Right lobe of liver (tissue), 4 donors: ENCODE data around the gene FARS2.

ENCODE experiments used
- POLR2A ChIP-seq: fragments of 450-650 bp; IDR thresholded peaks from one replicate; pipeline ENCODE4 v1.6.1; 2017; ENCODE audit warnings: antibody characterized with exemption, mild to moderate bottlenecking
- TF ChIP-seq, protein P1 (sequence below), 4 donors: fragments of 200-600 bp in 3 of 4; fragments of 450-650 bp in 1 of 4; IDR thresholded peaks; one replicate each; pipeline versions ENCODE4 v1.5.1 to v1.8.0; 2016 to 2022; ENCODE audit warnings: antibody characterized with exemption in 4 of 4, mild to moderate bottlenecking in 2 of 4
- donor health status: DM: no; HTN: no; CAD: no.
- donor health status: DM: no; HTN: no; CAD: no.
- donor health status: DM: no; HTN: yes; CAD: no.

DNA sequence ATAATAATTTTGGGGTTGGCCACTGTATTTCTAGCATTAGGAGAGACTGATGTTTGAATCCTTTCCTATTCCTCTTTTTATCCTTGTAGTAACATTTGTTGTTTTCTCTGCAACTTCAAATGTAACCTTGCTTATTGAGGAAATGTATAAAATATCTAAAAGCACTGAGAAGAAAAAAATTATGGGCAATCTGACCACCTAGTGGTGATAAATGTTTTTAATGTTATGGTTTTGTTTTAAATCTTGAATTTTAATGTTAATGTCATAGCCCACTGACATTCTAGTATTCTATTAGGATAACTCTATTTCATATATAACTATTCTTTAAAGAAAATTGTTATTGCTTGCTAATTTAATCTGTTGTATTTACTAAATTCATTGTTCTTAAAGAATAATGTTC lies 134.4 kb downstream of the FARS2 start:
- no peak for TF ChIP-seq POLR2A
- TF ChIP-seq, protein P1, sequence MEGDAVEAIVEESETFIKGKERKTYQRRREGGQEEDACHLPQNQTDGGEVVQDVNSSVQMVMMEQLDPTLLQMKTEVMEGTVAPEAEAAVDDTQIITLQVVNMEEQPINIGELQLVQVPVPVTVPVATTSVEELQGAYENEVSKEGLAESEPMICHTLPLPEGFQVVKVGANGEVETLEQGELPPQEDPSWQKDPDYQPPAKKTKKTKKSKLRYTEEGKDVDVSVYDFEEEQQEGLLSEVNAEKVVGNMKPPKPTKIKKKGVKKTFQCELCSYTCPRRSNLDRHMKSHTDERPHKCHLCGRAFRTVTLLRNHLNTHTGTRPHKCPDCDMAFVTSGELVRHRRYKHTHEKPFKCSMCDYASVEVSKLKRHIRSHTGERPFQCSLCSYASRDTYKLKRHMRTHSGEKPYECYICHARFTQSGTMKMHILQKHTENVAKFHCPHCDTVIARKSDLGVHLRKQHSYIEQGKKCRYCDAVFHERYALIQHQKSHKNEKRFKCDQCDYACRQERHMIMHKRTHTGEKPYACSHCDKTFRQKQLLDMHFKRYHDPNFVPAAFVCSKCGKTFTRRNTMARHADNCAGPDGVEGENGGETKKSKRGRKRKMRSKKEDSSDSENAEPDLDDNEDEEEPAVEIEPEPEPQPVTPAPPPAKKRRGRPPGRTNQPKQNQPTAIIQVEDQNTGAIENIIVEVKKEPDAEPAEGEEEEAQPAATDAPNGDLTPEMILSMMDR (IDR thresholded peaks at IDR 0.05), result peak in 1 of 4 donors; percentile 7
